CD4-positive, CD25-positive, alpha-beta regulatory T cell (primary cell): ENCODE data around the gene SUPT4H1. TPM values are rescaled to one million over a fixed set of nuclear protein-coding genes. Genes with fewer than 3 reads are reported as not detected.

Experiments
- ATAC-seq, 2 donors: fragments of 150-1000 bp; cut with Tn5 transposase; one replicate each; pipeline ENCODE4 v1.10.0; 2021; ENCODE audit warnings: low read depth in 2 of 2, moderate number of reproducible peaks in 2 of 2, moderate library complexity in 1 of 2
- DNase-seq, 3 donors: peaks; one replicate each; pipeline versions ENCODE4 v3.0.0 to v3.0.0-alpha.2; 2012 to 2022; ENCODE audit warnings: mixed read lengths in 1 of 3
- H3K27ac ChIP-seq: one replicate; pipeline ENCODE4 v1.7.0; 2013; ENCODE audit warnings: mild to moderate bottlenecking, low read length; ENCODE audit not compliant: insufficient read depth, poor library complexity, severe bottlenecking
- H3K27me3 ChIP-seq: one replicate; pipeline ENCODE4 v1.7.0; 2013; ENCODE audit warnings: low read length; ENCODE audit not compliant: control insufficient read depth, insufficient read depth
- H3K36me3 ChIP-seq: one replicate; pipeline ENCODE4 v1.7.0; 2013; ENCODE audit warnings: mild to moderate bottlenecking, low read length, moderate library complexity; ENCODE audit not compliant: control insufficient read depth, insufficient read depth
- H3K4me1 ChIP-seq: 2 replicates; pipeline ENCODE4 v1.7.0; 2013; ENCODE audit warnings: mild to moderate bottlenecking, low read length; ENCODE audit not compliant: insufficient read depth, control insufficient read depth, poor library complexity, severe bottlenecking
- H3K4me3 ChIP-seq: one replicate; pipeline ENCODE4 v1.7.0; 2013; ENCODE audit warnings: low read depth, mild to moderate bottlenecking, low read length, moderate library complexity
- H3K9me3 ChIP-seq, 2 experiments: 1 replicate in 1 of 2; 2 replicates in 1 of 2; pipeline ENCODE4 v1.7.0; 2013; ENCODE audit warnings: low read length in 2 of 2, mild to moderate bottlenecking in 1 of 2, moderate library complexity in 1 of 2; ENCODE audit not compliant: control insufficient read depth in 2 of 2
- H3K27ac Mint-ChIP-seq, 3 donors: one replicate each; pipeline ENCODE4 v1.8.0; 2020 to 2022; ENCODE audit warnings: mild to moderate bottlenecking in 3 of 3, mixed read lengths in 3 of 3, moderate library complexity in 2 of 3
- H3K27me3 Mint-ChIP-seq: one replicate; pipeline ENCODE4 v1.8.0; 2022; ENCODE audit warnings: mild to moderate bottlenecking, mixed read lengths
- H3K36me3 Mint-ChIP-seq: one replicate; pipeline ENCODE4 v1.8.0; 2020; ENCODE audit warnings: mixed read lengths
- H3K4me1 Mint-ChIP-seq, 4 donors: one replicate each; pipeline ENCODE4 v1.8.0; 2020 to 2022; ENCODE audit warnings: mixed read lengths in 4 of 4, mild to moderate bottlenecking in 1 of 4
- H3K4me3 Mint-ChIP-seq, 4 donors: one replicate each; pipeline ENCODE4 v1.8.0; 2020 to 2022; ENCODE audit warnings: mild to moderate bottlenecking in 4 of 4, mixed read lengths in 4 of 4, moderate library complexity in 3 of 4
- H3K9me3 Mint-ChIP-seq, 7 donors: one replicate each; pipeline ENCODE4 v1.8.0; 2020 to 2022; ENCODE audit warnings: mixed read lengths in 7 of 7, mild to moderate bottlenecking in 3 of 7, moderate library complexity in 2 of 7
- polyA plus RNA-seq, 4 donors: library from polyadenylated mRNA; unstranded; fragments of 300-500 nt; fragmentation: Illumina TruSeq; gene quantifications; one replicate each; pipeline ENCODE4 v1.2.3, GENCODE V29; 2021
- total RNA-seq: library from RNA; stranded (reverse); gene quantifications from one replicate; pipeline ENCODE4 v1.2.3, GENCODE V29; 2022

Gene SUPT4H1
- total and polyA plus RNA-seq, 5 donors from 2014 or later: 52.6 to 177 (median 126) TPM

GRCh38 chr17:58308985-58309917 lies 42.8 kb downstream of the SUPT4H1 start:
- Histone ChIP-seq H3K27ac (no peak overlapping the region), H3K27me3 (no peaks in the 10 kb centered on the region), H3K36me3 (peaks cover 10% of the 10 kb centered on the region), H3K4me1 (no peaks in the 10 kb centered on the region), H3K9me3 (no peaks in the 10 kb centered on the region), H3K4me3 (no peak overlapping the region)
- H3K27ac Mint-ChIP-seq: no peak overlapping the region
- DNase-seq (no peak), ATAC-seq (no peak)
- H3K36me3 Mint-ChIP-seq: peaks cover 16% of the 10 kb centered on the region
- no peak overlapping the region for H3K4me3 Mint-ChIP-seq
- peaks cover 2 to 5% (median 3%) of the 10 kb centered on the region in 4 donors for H3K4me1 Mint-ChIP-seq
- no peaks in the 10 kb centered on the region for H3K9me3 Mint-ChIP-seq
- no peaks in the 10 kb centered on the region for H3K27me3 Mint-ChIP-seq

- ATAC-seq (no peak), DNase-seq (no peak)
- no peak overlapping the region for H3K27ac ChIP-seq
- Mint-ChIP-seq H3K27ac (no peak overlapping the region), H3K4me3 (no peak overlapping the region), H3K36me3 (peaks cover 17% of the 10 kb centered on the region), H3K27me3 (no peaks in the 10 kb centered on the region), H3K9me3 (no peaks in the 10 kb centered on the region), H3K4me1 (peaks cover 6 to 7% (median 6%) of the 10 kb centered on the region in 4 donors)
- H3K9me3 ChIP-seq: no peaks in the 10 kb centered on the region
- H3K4me1 ChIP-seq: no peaks in the 10 kb centered on the region
- H3K4me3 ChIP-seq: no peak overlapping the region
- H3K36me3 ChIP-seq: peaks cover 10% of the 10 kb centered on the region
- no peaks in the 10 kb centered on the region for H3K27me3 ChIP-seq
Measured at GRCh38 chr17:58308173-58308984, 43.6 kb downstream of the SUPT4H1 start.

GRCh38 chr17:58307468-58308172 lies 44.4 kb downstream of the SUPT4H1 start:
- no peak overlapping the region for H3K4me3 ChIP-seq
- H3K27me3 ChIP-seq: no peaks in the 10 kb centered on the region
- peaks cover 10% of the 10 kb centered on the region for H3K36me3 ChIP-seq
- Mint-ChIP-seq H3K9me3 (no peaks in the 10 kb centered on the region), H3K4me1 (peaks cover 6 to 8% (median 6%) of the 10 kb centered on the region in 4 donors), H3K27me3 (no peaks in the 10 kb centered on the region), H3K27ac (no peak overlapping the region), H3K36me3 (peaks cover 16% of the 10 kb centered on the region), H3K4me3 (no peak overlapping the region)
- DNase-seq (no peak), ATAC-seq (no peak)
- no peaks in the 10 kb centered on the region for H3K9me3 ChIP-seq
- no peaks in the 10 kb centered on the region for H3K4me1 ChIP-seq
- H3K27ac ChIP-seq: no peak overlapping the region

GRCh38 chr17:58306131-58306951 lies 45.7 kb downstream of the SUPT4H1 start:
- Histone ChIP-seq H3K4me3 (no peak overlapping the region), H3K36me3 (peaks cover 13% of the 10 kb centered on the region), H3K4me1 (no peaks in the 10 kb centered on the region), H3K9me3 (no peaks in the 10 kb centered on the region), H3K27ac (no peak overlapping the region), H3K27me3 (no peaks in the 10 kb centered on the region)
- DNase-seq: no peak
- Mint-ChIP-seq H3K27ac (no peak overlapping the region), H3K9me3 (no peaks in the 10 kb centered on the region), H3K4me1 (peaks cover 6 to 9% (median 6%) of the 10 kb centered on the region in 4 donors), H3K27me3 (no peaks in the 10 kb centered on the region), H3K36me3 (peaks cover 16% of the 10 kb centered on the region), H3K4me3 (no peak overlapping the region)
- no peak for ATAC-seq

- DNase-seq (no peak), ATAC-seq (no peak)
- no peak overlapping the region for H3K4me3 ChIP-seq
- H3K4me1 ChIP-seq: no peaks in the 10 kb centered on the region
- Mint-ChIP-seq H3K4me3 (no peak overlapping the region), H3K36me3 (peaks cover 16% of the 10 kb centered on the region), H3K9me3 (no peaks in the 10 kb centered on the region), H3K4me1 (peaks cover 6 to 9% (median 6%) of the 10 kb centered on the region in 4 donors), H3K27ac (no peak overlapping the region), H3K27me3 (no peaks in the 10 kb centered on the region)
- no peaks in the 10 kb centered on the region for H3K9me3 ChIP-seq
- no peaks in the 10 kb centered on the region for H3K27me3 ChIP-seq
- H3K27ac ChIP-seq: no peak overlapping the region
- peaks cover 13% of the 10 kb centered on the region for H3K36me3 ChIP-seq
Measured at GRCh38 chr17:58305626-58306025, 46.4 kb downstream of the SUPT4H1 start.

GRCh38 chr17:58304750-58305486 lies 47.1 kb downstream of the SUPT4H1 start:
- Histone ChIP-seq H3K4me1 (no peaks in the 10 kb centered on the region), H3K27ac (no peak overlapping the region), H3K4me3 (no peak overlapping the region), H3K27me3 (no peaks in the 10 kb centered on the region), H3K36me3 (peaks cover 13% of the 10 kb centered on the region), H3K9me3 (no peaks in the 10 kb centered on the region)
- ATAC-seq (no peak), DNase-seq (no peak)
- Mint-ChIP-seq H3K9me3 (no peaks in the 10 kb centered on the region), H3K4me3 (no peak overlapping the region), H3K27ac (peak overlapping the region in 1 of 3 donors; percentile 26), H3K36me3 (peaks cover 16% of the 10 kb centered on the region), H3K27me3 (no peaks in the 10 kb centered on the region), H3K4me1 (peaks cover 6 to 9% (median 6%) of the 10 kb centered on the region in 4 donors)
